ENCODE results near the gene CCL24. TPM values are rescaled to one million over a fixed set of nuclear protein-coding genes. Genes with fewer than 3 reads are reported as not detected.
"Not testable (repeated sequence)": the region's sequence is repeated elsewhere in the genome, so short reads cannot be mapped to it uniquely, and the experiment has no call there.

CCL24 gene
- total RNA-seq, 1 donor from 2014 or later, result not detected

GRCh38 chr7:75789361-75789924, 24.2 kb downstream of the CCL24 start:
- DNase-seq (ENCODE audit: low read depth), result no peak
- Histone ChIP-seq H3K4me3 (ENCODE audit: low read depth, low read length) (no peak overlapping the region), H3K36me3 (ENCODE audit: control insufficient read depth, insufficient read depth, low read length) (no peaks in the 10 kb centered on the region), H3K27me3 (ENCODE audit: control insufficient read depth, insufficient read depth, low read length) (no peaks in the 10 kb centered on the region)
- TF ChIP-seq, protein P1, sequence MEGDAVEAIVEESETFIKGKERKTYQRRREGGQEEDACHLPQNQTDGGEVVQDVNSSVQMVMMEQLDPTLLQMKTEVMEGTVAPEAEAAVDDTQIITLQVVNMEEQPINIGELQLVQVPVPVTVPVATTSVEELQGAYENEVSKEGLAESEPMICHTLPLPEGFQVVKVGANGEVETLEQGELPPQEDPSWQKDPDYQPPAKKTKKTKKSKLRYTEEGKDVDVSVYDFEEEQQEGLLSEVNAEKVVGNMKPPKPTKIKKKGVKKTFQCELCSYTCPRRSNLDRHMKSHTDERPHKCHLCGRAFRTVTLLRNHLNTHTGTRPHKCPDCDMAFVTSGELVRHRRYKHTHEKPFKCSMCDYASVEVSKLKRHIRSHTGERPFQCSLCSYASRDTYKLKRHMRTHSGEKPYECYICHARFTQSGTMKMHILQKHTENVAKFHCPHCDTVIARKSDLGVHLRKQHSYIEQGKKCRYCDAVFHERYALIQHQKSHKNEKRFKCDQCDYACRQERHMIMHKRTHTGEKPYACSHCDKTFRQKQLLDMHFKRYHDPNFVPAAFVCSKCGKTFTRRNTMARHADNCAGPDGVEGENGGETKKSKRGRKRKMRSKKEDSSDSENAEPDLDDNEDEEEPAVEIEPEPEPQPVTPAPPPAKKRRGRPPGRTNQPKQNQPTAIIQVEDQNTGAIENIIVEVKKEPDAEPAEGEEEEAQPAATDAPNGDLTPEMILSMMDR (IDR thresholded peaks at IDR 0.05; ENCODE audit: insufficient read depth, low read length, poor library complexity, severe bottlenecking), result no peak

GRCh38 chr7:75788154-75788847, 25.3 kb downstream of the CCL24 start:
- H3K36me3 ChIP-seq (ENCODE audit: control insufficient read depth, insufficient read depth, low read length); H3K4me3 ChIP-seq (ENCODE audit: low read depth, low read length); H3K27me3 ChIP-seq (ENCODE audit: control insufficient read depth, insufficient read depth, low read length); DNase-seq (ENCODE audit: low read depth): not testable (repeated sequence)

DNA sequence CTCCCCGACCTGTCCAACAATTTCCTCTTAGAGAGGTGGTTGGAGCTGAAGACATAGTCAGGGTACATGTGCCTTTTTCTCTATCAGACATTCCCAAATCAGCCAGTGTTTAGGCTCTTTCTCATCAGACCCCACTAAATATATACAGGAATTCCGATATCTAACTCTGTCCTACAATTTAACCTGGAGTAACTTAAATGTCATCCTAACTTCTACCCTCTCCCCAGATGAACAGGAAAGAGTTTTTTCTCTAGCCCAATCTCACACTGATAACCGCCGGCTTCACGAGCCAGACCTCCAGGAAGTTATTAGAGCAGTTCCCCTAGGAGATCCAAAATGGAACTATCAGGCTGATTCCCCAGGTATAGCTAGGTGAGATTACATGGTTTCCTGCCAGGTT, 30.5 kb downstream of the CCL24 start:
- H3K27me3 ChIP-seq (ENCODE audit: control insufficient read depth, insufficient read depth, low read length); DNase-seq (ENCODE audit: low read depth); H3K4me3 ChIP-seq (ENCODE audit: low read depth, low read length); H3K36me3 ChIP-seq (ENCODE audit: control insufficient read depth, insufficient read depth, low read length): not testable (repeated sequence)

DNA sequence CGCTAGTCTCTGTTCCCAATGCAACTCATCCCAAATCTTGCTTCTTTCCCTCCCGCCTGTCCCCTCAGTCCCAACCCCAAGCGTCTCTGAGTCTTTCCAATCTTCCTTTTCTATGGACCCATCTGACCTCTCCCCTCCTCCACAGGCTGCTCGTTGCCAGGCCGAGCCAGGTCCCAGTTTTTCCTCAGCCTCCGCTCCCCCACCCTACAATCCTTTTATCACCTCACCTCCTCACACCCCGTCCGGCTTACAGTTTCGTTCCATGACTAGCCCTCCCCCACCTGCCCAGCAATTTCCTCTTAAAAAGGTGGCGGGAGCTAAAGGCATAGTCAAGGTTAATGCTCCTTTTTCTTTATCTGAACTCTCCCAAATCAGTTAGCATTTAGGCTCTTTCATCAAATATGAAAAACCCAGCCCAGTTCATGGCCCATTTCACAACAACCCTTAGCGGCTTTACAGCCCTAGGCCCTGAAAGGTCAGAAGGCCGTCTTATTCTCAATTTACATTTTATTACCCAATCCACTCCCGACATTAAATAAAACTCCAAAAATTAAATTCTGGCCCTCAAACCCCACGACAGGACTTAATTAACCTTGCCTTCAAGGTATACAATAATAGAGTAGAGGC, 32.8 kb downstream of the CCL24 start:
- DNase-seq (ENCODE audit: low read depth); H3K27me3 ChIP-seq (ENCODE audit: control insufficient read depth, insufficient read depth, low read length); H3K36me3 ChIP-seq (ENCODE audit: control insufficient read depth, insufficient read depth, low read length); H3K4me3 ChIP-seq (ENCODE audit: low read depth, low read length): not testable (repeated sequence)

DNA sequence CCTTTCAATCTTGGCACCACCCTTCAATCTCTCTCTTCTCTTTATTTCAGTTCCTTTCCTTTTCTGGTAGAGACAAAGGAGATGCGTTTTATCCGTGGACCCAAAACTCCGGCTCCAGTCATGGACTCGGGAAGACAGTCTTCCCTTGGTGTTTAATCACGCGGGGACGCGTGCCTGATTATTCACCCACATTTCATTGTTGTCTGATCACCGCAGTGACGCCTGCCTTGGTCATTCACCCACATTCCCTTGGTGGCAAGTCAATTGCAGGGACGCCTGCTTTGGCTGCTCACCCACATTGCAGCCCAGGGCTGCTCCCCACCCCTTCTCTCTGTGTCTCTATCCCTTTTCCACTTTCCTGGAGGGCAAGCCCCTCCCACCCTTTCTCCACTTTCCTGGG, 34.1 kb downstream of the CCL24 start:
- DNase-seq (ENCODE audit: low read depth); H3K27me3 ChIP-seq (ENCODE audit: control insufficient read depth, insufficient read depth, low read length); H3K36me3 ChIP-seq (ENCODE audit: control insufficient read depth, insufficient read depth, low read length); H3K4me3 ChIP-seq (ENCODE audit: low read depth, low read length): not testable (repeated sequence)

DNA sequence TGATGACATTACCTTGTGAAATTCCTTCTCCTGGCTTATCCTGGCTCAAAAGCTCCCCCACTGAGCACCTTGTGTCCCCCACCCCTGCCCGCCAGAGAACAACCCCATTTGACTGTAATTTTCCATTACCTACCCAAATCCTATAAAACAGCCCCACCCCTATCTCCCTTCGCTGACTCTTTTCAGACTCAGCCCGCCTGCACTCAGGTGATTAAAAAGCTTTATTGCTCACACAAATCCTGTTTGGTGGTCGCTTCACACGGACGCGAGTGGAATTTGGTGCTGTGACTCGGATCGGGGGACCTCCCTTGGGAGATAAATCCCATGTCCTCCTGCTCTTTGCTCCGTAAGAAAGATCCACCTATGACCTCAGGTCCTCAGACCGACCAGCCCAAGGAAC, 34.6 kb downstream of the CCL24 start:
- H3K27me3 ChIP-seq (ENCODE audit: control insufficient read depth, insufficient read depth, low read length); H3K36me3 ChIP-seq (ENCODE audit: control insufficient read depth, insufficient read depth, low read length); H3K4me3 ChIP-seq (ENCODE audit: low read depth, low read length); DNase-seq (ENCODE audit: low read depth): not testable (repeated sequence)

DNA sequence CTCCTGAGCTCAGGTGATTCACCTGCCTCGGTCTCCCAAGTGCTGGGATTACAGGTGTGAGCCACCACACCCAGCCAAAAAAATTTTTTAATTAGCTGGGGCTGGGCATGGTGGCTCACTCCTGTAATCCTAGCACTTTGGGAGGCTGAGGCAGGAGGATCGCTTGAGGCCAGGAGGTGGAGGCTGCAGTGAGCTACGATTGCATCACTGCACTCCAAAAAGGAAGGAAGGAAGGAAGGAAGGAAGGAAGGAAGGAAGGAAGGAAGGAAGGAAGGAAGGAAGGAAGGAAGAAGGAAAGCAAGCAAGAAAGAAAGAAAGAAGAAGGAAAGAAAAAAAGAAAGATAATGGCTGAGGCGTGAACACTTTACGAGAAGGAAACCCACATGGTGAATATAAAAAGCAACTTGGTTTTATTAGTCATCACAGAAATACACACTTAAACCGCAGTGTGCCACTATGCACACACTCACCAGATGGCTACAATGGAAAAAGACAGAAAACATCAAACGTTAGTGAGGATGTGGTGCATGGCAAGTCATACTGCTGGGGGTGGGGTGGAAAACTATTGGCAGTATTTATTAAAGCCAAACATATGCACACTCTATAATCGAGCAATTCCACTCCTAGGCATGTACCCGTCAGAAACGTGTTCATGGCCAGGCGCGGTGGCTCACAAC, 37.2 kb downstream of the CCL24 start:
- no peaks in the 10 kb centered on the region for H3K36me3 ChIP-seq (ENCODE audit: control insufficient read depth, insufficient read depth, low read length)
- H3K27me3 ChIP-seq (ENCODE audit: control insufficient read depth, insufficient read depth, low read length), result no peaks in the 10 kb centered on the region
- no peak overlapping the region for H3K4me3 ChIP-seq (ENCODE audit: low read depth, low read length)
- DNase-seq (ENCODE audit: low read depth), result peak; percentile 18
- TF ChIP-seq, protein P1 (IDR thresholded peaks at IDR 0.05; ENCODE audit: insufficient read depth, low read length, poor library complexity, severe bottlenecking), result no peak

DNA sequence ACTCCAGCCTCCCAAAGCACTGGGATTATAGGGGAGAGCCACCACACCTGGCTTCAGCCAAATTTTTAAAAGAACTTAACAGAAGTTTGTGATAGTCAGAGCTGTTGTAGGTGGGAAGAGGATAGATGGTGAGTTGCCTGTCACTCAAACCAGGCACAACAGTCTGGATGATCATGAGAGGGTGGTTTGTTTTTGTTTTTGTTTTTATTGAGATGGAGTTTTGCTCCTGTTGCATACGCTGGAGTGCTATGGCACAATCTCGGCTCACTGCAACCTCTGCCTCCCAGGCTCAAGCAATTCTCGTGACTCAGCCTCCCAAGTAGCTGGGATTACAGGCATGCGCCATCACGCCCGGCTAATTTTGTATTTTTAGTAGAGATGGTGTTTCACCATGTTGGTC, 39.6 kb downstream of the CCL24 start:
- DNase-seq (ENCODE audit: low read depth); H3K27me3 ChIP-seq (ENCODE audit: control insufficient read depth, insufficient read depth, low read length); H3K4me3 ChIP-seq (ENCODE audit: low read depth, low read length); H3K36me3 ChIP-seq (ENCODE audit: control insufficient read depth, insufficient read depth, low read length): not testable (repeated sequence)
